Regular cardiac myocyte (primary cell): ENCODE results near the gene BEX3. TPM values are rescaled to one million over a fixed set of nuclear protein-coding genes. Genes with fewer than 3 reads are reported as not detected.

Source experiments
- total RNA-seq: library from RNA; depleted of rRNA; stranded (reverse); fragments of >200 nt; gene quantifications from 2 replicates; pipeline ENCODE4 v1.2.3, GENCODE V29; 2014

Gene BEX3
- total RNA-seq, result 284 and 308 TPM in 2 replicates

GRCh38 chrX:103376118-103376978 is at the start of gene BEX3:
TSS of gene BEX3 (plus strand) at chrX:103376538. CDS start at chrX:103377522, 984 bp downstream.

GRCh38 chrX:103329991-103330390 is 46.3 kb upstream of the BEX3 start, which contains the start of gene TCEAL7:
TSS of gene TCEAL7 (plus strand) at chrX:103330239. CDS start at chrX:103331404, 1,165 bp downstream.

DNA sequence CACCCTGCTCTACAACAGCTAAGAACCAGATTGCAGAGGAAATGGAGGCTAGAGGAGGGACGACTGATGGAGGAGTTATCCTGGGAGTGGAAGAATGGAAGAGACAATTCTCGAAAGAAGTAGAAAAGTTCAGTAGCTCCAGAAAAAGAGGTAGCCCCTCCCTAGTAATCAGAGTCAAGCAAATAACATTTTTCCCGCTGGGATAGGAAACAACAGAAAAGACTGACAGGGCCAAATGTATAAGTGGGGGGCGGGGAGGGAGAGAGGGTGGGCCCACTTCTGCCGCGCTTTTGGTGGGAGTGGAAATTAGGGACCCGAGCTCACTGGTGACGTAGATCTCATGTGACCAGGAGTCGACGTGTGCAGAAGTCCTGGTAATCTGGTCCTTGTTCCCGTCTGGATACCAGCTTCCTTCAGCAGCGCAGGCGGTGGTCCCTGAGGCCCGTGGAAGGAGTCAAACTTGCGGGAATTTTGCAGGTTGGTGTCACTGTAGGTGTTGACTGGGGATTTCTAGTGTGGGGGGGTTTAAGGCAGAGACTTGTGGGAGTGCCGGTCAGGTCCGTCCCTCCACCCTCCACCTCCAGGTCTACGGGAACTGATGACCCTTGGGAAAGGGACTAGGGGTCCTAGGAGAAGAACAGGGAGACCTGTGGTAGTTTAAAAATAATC is 20.1 kb upstream of the BEX3 start, which contains the start of gene TCEAL9:
Gene TCEAL9, plus strand, starts transcription at position 377 of the 669 bp plus-strand sequence. CDS start 1,179 bp downstream, outside the sequence.

Other genes with a start within 250 kb of the BEX3 start
- gene BEX4, start 161.4 kb upstream of the BEX3 start, total RNA-seq, result 5.6 and 21.1 TPM in 2 replicates
- gene TCEAL8, start 121.4 kb upstream of the BEX3 start, total RNA-seq, result 118 and 145 TPM in 2 replicates
- gene TCEAL5, start 99.8 kb upstream of the BEX3 start, total RNA-seq, result not detected in 2 replicates
- 0.19 and 1.4 TPM in 2 replicates for gene BEX2, start 65.5 kb upstream of the BEX3 start, total RNA-seq
- gene TCEAL7, start 46.3 kb upstream of the BEX3 start, total RNA-seq, result 36.2 and 58.9 TPM in 2 replicates
- gene TCEAL9, start 20.0 kb upstream of the BEX3 start, total RNA-seq, result 154 and 159 TPM in 2 replicates
- 0.19 and 0.28 TPM in 2 replicates for gene RAB40A, start 143.0 kb downstream of the BEX3 start, total RNA-seq
- 40.6 and 58.9 TPM in 2 replicates for gene TCEAL4, start 209.0 kb downstream of the BEX3 start, total RNA-seq
- gene TCEAL3, start 231.4 kb downstream of the BEX3 start, total RNA-seq, result 14.9 and 19.9 TPM in 2 replicates